RWPE2 (cell line): ENCODE data around the gene CRIP1.

Experiments
- ATAC-seq: fragments of 200-7000 bp; cut with Tn5 transposase; 3 replicates; pipeline ENCODE4 v1.9.1; 2021; ENCODE audit warnings: low read depth
- DNase-seq: peaks from one replicate; pipeline ENCODE4 v3.0.0-alpha.2; 2020; ENCODE audit warnings: low spot score
- H3K27ac ChIP-seq: fragments of 450-650 bp; 2 replicates; pipeline ENCODE4 v1.5.1; 2017; ENCODE audit warnings: mild to moderate bottlenecking; ENCODE audit not compliant: poor library complexity, severe bottlenecking
- H3K27me3 ChIP-seq: fragments of 250-450 bp; sonication (Bioruptor Pico); 2 replicates; pipeline ENCODE4 v1.5.1; 2021; ENCODE audit warnings: mild to moderate bottlenecking, moderate library complexity; ENCODE audit not compliant: insufficient read depth, poor library complexity, severe bottlenecking
- H3K36me3 ChIP-seq: fragments of 250-450 bp; sonication (Bioruptor Pico); 2 replicates; pipeline ENCODE4 v1.5.1; 2020; ENCODE audit warnings: low read depth, mild to moderate bottlenecking, moderate library complexity
- H3K4me1 ChIP-seq: fragments of 250-450 bp; sonication (Bioruptor Pico); 2 replicates; pipeline ENCODE4 v1.5.1; 2021; ENCODE audit warnings: mild to moderate bottlenecking, moderate library complexity; ENCODE audit not compliant: insufficient read depth, poor library complexity, severe bottlenecking
- H3K4me3 ChIP-seq: fragments of 250-450 bp; sonication (Bioruptor Pico); 2 replicates; pipeline ENCODE4 v1.5.1; 2021; ENCODE audit warnings: mild to moderate bottlenecking, moderate library complexity; ENCODE audit not compliant: severe bottlenecking
- H3K9me3 ChIP-seq: fragments of 250-450 bp; sonication (Bioruptor Pico); 2 replicates; pipeline ENCODE4 v1.5.1; 2021; ENCODE audit warnings: mild to moderate bottlenecking, moderate library complexity; ENCODE audit not compliant: severe bottlenecking
- CTCF ChIP-seq: fragments of 450-650 bp; IDR thresholded peaks from one replicate; pipeline ENCODE4 v1.5.1; 2017; ENCODE audit warnings: mild to moderate bottlenecking, moderate library complexity; ENCODE audit not compliant: poor library complexity, severe bottlenecking

The CRIP1 gene

GRCh38 chr14:105526776-105527380 lies 40.2 kb downstream of the CRIP1 start:
- ATAC-seq: 0 out of 3 replicates have a peak, but pooled peaks have one; percentile 3
- H3K4me3 ChIP-seq: peak overlapping the region; percentile 31
- H3K4me1 ChIP-seq: no peaks in the 10 kb centered on the region
- no peak for TF ChIP-seq CTCF
- H3K27me3 ChIP-seq: peaks cover 23% of the 10 kb centered on the region
- no peaks in the 10 kb centered on the region for H3K9me3 ChIP-seq
- H3K27ac ChIP-seq: no peak overlapping the region
- no peaks in the 10 kb centered on the region for H3K36me3 ChIP-seq
- DNase-seq: peak; percentile 74

GRCh38 chr14:105527381-105527825 lies 40.7 kb downstream of the CRIP1 start:
- no peaks in the 10 kb centered on the region for H3K36me3 ChIP-seq
- no peaks in the 10 kb centered on the region for H3K9me3 ChIP-seq
- peak; percentile 71 for DNase-seq
- no peak overlapping the region for H3K27ac ChIP-seq
- H3K27me3 ChIP-seq: peaks cover 23% of the 10 kb centered on the region
- ATAC-seq: no peak
- H3K4me1 ChIP-seq: no peaks in the 10 kb centered on the region
- H3K4me3 ChIP-seq: peak overlapping the region; percentile 42
- TF ChIP-seq CTCF: no peak

- Histone ChIP-seq H3K27me3 (peaks cover 23% of the 10 kb centered on the region), H3K4me1 (no peaks in the 10 kb centered on the region)
These were observed 41.3 kb downstream of the CRIP1 start for GRCh38 chr14:105527826-105528585.

GRCh38 chr14:105528586-105529318 lies 42.1 kb downstream of the CRIP1 start:
- no peak for ATAC-seq
- Histone ChIP-seq H3K27me3 (peaks cover 23% of the 10 kb centered on the region), H3K27ac (no peak overlapping the region), H3K4me3 (peak overlapping the region; percentile 42), H3K9me3 (no peaks in the 10 kb centered on the region), H3K4me1 (no peaks in the 10 kb centered on the region), H3K36me3 (no peaks in the 10 kb centered on the region)
- DNase-seq: no peak
- peak; percentile 81 for TF ChIP-seq CTCF

More at GRCh38 chr14:105527826-105528585, 41.3 kb downstream of the CRIP1 start:
- ATAC-seq (peak; percentile 64), DNase-seq (peak; percentile 83)
- peak overlapping the region; percentile 42 for H3K4me3 ChIP-seq
- H3K27ac ChIP-seq: no peak overlapping the region
- H3K36me3 ChIP-seq: no peaks in the 10 kb centered on the region
- peak; percentile 98 for TF ChIP-seq CTCF
- H3K9me3 ChIP-seq: no peaks in the 10 kb centered on the region
